Measurements from ENCODE around the gene CTPS2.

The CTPS2 gene

DNA sequence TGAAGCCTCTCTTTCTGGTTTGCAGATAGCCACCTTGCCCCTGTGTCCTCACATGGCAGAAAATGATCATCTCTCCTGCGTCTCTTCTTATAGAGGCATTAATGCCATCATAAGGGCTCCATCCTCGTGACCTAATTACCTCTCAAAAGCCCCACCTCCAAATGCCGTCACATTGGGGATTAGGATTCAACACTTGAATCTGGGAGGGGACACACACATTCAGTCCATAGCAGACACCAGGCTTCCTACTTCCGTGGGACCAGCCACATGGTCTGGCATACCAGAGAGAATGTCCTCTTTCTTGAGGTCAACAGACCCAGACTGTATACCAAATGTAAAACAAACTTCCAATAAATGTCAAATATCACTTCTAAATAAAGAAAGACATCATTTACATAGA is 144.8 kb downstream of the CTPS2 start:
- Histone ChIP-seq H3K27ac (ENCODE audit: low read length, poor library complexity, severe bottlenecking) (no peak overlapping the region), H3K4me1 (ENCODE audit: control insufficient read depth, insufficient read depth, low read depth, low read length) (no peaks in the 10 kb centered on the region), H2BK12ac (ENCODE audit: low read length in 2 of 2) (no peak overlapping the region), H3K79me1 (replicated peaks; ENCODE audit: low read length, poor library complexity, severe bottlenecking) (no peaks in the 10 kb centered on the region), H2AK5ac (ENCODE audit: low read length, severe bottlenecking) (no peak overlapping the region), H4K8ac (ENCODE audit: low read length) (no peak overlapping the region), H3K18ac (ENCODE audit: low read depth in 1 of 2, low read length in 2 of 2) (no peak overlapping the region), H3K36me3 (ENCODE audit: control insufficient read depth in 1 of 2, insufficient read depth in 2 of 2, low read depth in 1 of 2, low read length in 2 of 2) (no peaks in the 10 kb centered on the region), H3K4me3 (ENCODE audit: insufficient read depth in 1 of 2, low read depth in 1 of 2, low read length in 2 of 2) (no peak overlapping the region), H3K4ac (ENCODE audit: low read depth in 1 of 2, low read length in 2 of 2) (no peak overlapping the region), H3K9me3 (ENCODE audit: control insufficient read depth, low read length) (no peaks in the 10 kb centered on the region), H4K91ac (ENCODE audit: low read length) (no peak overlapping the region), H3K14ac (ENCODE audit: low read length in 2 of 2) (no peak overlapping the region), H3K27me3 (ENCODE audit: control insufficient read depth in 1 of 2, insufficient read depth in 1 of 2, low read length in 2 of 2) (peaks cover 0 to 10% of the 10 kb centered on the region in 2 experiments), H2BK120ac (ENCODE audit: low read depth, low read length) (no peak overlapping the region), H2BK5ac (ENCODE audit: low read depth, low read length, poor library complexity, severe bottlenecking) (no peak overlapping the region), H2BK15ac (ENCODE audit: low read depth, poor library complexity, severe bottlenecking) (no peak overlapping the region), H3K9ac (ENCODE audit: low read length) (no peak overlapping the region), H3K23ac (ENCODE audit: low read length in 2 of 2) (no peak overlapping the region), H2AFZ (ENCODE audit: low read depth, low read length) (no peak overlapping the region), H3K4me2 (ENCODE audit: low read length, poor library complexity, severe bottlenecking) (no peak overlapping the region)
- no peak for DNase-seq
- WGBS = 94% methylated on average over 4 of the region's 4 CpGs

GRCh38 chrX:16566571-16566970 is 145.9 kb downstream of the CTPS2 start:
- Histone ChIP-seq H3K4me2 (ENCODE audit: low read length, poor library complexity, severe bottlenecking) (no peak overlapping the region), H2AFZ (ENCODE audit: low read depth, low read length) (no peak overlapping the region), H4K8ac (ENCODE audit: low read length) (no peak overlapping the region), H3K4me3 (ENCODE audit: insufficient read depth in 1 of 2, low read depth in 1 of 2, low read length in 2 of 2) (no peak overlapping the region), H3K27me3 (ENCODE audit: control insufficient read depth in 1 of 2, insufficient read depth in 1 of 2, low read length in 2 of 2) (peaks cover 0 to 10% of the 10 kb centered on the region in 2 experiments), H3K27ac (ENCODE audit: low read length, poor library complexity, severe bottlenecking) (no peak overlapping the region), H3K18ac (ENCODE audit: low read depth in 1 of 2, low read length in 2 of 2) (no peak overlapping the region), H3K9ac (ENCODE audit: low read length) (no peak overlapping the region), H2BK12ac (ENCODE audit: low read length in 2 of 2) (no peak overlapping the region), H3K4ac (ENCODE audit: low read depth in 1 of 2, low read length in 2 of 2) (no peak overlapping the region), H3K23ac (ENCODE audit: low read length in 2 of 2) (no peak overlapping the region), H2BK5ac (ENCODE audit: low read depth, low read length, poor library complexity, severe bottlenecking) (no peak overlapping the region), H2AK5ac (ENCODE audit: low read length, severe bottlenecking) (no peak overlapping the region), H2BK120ac (ENCODE audit: low read depth, low read length) (no peak overlapping the region), H3K4me1 (ENCODE audit: control insufficient read depth, insufficient read depth, low read depth, low read length) (no peaks in the 10 kb centered on the region), H2BK15ac (ENCODE audit: low read depth, poor library complexity, severe bottlenecking) (no peak overlapping the region), H3K36me3 (ENCODE audit: control insufficient read depth in 1 of 2, insufficient read depth in 2 of 2, low read depth in 1 of 2, low read length in 2 of 2) (no peaks in the 10 kb centered on the region), H4K91ac (ENCODE audit: low read length) (no peak overlapping the region), H3K79me1 (replicated peaks; ENCODE audit: low read length, poor library complexity, severe bottlenecking) (no peaks in the 10 kb centered on the region), H3K9me3 (ENCODE audit: control insufficient read depth, low read length) (no peaks in the 10 kb centered on the region), H3K14ac (ENCODE audit: low read length in 2 of 2) (no peak overlapping the region)
- no peak for DNase-seq
- 100% methylated on average over 1 of the region's 3 CpGs for WGBS

DNA sequence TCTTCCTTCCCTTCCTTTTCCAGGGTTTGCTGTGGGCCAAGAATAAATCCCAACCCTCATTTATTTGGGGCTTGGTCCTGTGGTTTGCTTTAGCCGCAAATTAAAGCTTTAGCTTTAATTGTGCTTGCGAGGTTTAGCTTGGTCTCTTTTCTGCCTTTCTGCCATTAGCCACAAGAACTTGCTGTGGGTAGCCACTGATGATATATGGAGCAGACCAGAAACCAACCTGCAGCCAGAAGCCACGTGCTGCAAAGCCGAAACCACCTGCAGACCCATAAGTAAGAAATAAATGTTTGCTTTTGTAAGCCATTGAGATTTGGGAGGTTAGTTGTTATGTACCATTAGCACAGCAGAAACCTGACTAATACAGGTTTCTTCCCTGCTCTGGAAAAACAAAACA is 152.3 kb downstream of the CTPS2 start:
- no peaks in the 10 kb centered on the region for H3K9me3 ChIP-seq (ENCODE audit: control insufficient read depth, low read length)
- H3K14ac ChIP-seq (ENCODE audit: low read length in 2 of 2) = no peak overlapping the region
- H3K27ac ChIP-seq (ENCODE audit: low read length, poor library complexity, severe bottlenecking) = no peak overlapping the region
- no peak overlapping the region for H4K8ac ChIP-seq (ENCODE audit: low read length)
- H3K18ac ChIP-seq (ENCODE audit: low read depth in 1 of 2, low read length in 2 of 2) = no peak overlapping the region
- H3K79me1 ChIP-seq (replicated peaks; ENCODE audit: low read length, poor library complexity, severe bottlenecking) = no peaks in the 10 kb centered on the region
- H2AFZ ChIP-seq (ENCODE audit: low read depth, low read length) = no peak overlapping the region
- no peaks in the 10 kb centered on the region for H3K27me3 ChIP-seq (ENCODE audit: control insufficient read depth in 1 of 2, insufficient read depth in 1 of 2, low read length in 2 of 2)
- H3K4me1 ChIP-seq (ENCODE audit: control insufficient read depth, insufficient read depth, low read depth, low read length) = no peaks in the 10 kb centered on the region
- no peak overlapping the region for H3K4me2 ChIP-seq (ENCODE audit: low read length, poor library complexity, severe bottlenecking)
- no peak overlapping the region for H2BK12ac ChIP-seq (ENCODE audit: low read length in 2 of 2)
- H2BK120ac ChIP-seq (ENCODE audit: low read depth, low read length) = no peak overlapping the region
- no peak overlapping the region for H2BK5ac ChIP-seq (ENCODE audit: low read depth, low read length, poor library complexity, severe bottlenecking)
- no peak overlapping the region for H3K9ac ChIP-seq (ENCODE audit: low read length)
- H3K4me3 ChIP-seq (ENCODE audit: insufficient read depth in 1 of 2, low read depth in 1 of 2, low read length in 2 of 2) = no peak overlapping the region
- H2AK5ac ChIP-seq (ENCODE audit: low read length, severe bottlenecking) = no peak overlapping the region
- H3K36me3 ChIP-seq (ENCODE audit: control insufficient read depth in 1 of 2, insufficient read depth in 2 of 2, low read depth in 1 of 2, low read length in 2 of 2) = no peaks in the 10 kb centered on the region
- H4K91ac ChIP-seq (ENCODE audit: low read length) = no peak overlapping the region
- H3K23ac ChIP-seq (ENCODE audit: low read length in 2 of 2) = no peak overlapping the region
- no peak for DNase-seq
- H3K4ac ChIP-seq (ENCODE audit: low read depth in 1 of 2, low read length in 2 of 2) = no peak overlapping the region
- no peak overlapping the region for H2BK15ac ChIP-seq (ENCODE audit: low read depth, poor library complexity, severe bottlenecking)
- 100% methylated on average over 2 of the region's 4 CpGs for WGBS

DNA sequence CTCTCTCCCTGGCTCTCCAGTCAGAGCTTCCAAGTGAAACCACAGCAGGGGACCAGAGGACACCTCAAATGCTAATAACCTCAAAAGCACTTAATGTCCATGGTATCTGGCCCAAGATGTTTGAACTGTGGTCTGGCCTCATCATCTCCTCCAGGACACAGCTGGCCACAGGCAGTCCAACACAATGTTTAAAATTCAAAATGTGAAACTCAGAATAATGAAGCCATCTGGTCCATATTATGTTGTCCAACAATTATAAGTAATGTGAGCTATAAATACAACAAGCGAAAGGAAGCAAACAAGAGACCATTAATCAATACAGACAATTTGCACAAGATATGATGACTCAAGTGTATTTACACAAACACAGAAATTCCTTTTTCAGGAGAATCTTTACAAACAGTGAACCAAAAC is 153.3 kb downstream of the CTPS2 start:
- H2AK5ac ChIP-seq (ENCODE audit: low read length, severe bottlenecking) = no peak overlapping the region

More for the DNA sequence above, 153.3 kb downstream of the CTPS2 start:
- Histone ChIP-seq H3K4ac (ENCODE audit: low read depth in 1 of 2, low read length in 2 of 2) (no peak overlapping the region), H3K9me3 (ENCODE audit: control insufficient read depth, low read length) (no peaks in the 10 kb centered on the region), H3K79me1 (replicated peaks; ENCODE audit: low read length, poor library complexity, severe bottlenecking) (no peaks in the 10 kb centered on the region), H3K36me3 (ENCODE audit: control insufficient read depth in 1 of 2, insufficient read depth in 2 of 2, low read depth in 1 of 2, low read length in 2 of 2) (no peaks in the 10 kb centered on the region), H2AFZ (ENCODE audit: low read depth, low read length) (no peak overlapping the region), H2BK5ac (ENCODE audit: low read depth, low read length, poor library complexity, severe bottlenecking) (no peak overlapping the region), H2BK12ac (ENCODE audit: low read length in 2 of 2) (no peak overlapping the region), H2BK120ac (ENCODE audit: low read depth, low read length) (no peak overlapping the region), H3K14ac (ENCODE audit: low read length in 2 of 2) (no peak overlapping the region), H4K8ac (ENCODE audit: low read length) (no peak overlapping the region), H3K4me2 (ENCODE audit: low read length, poor library complexity, severe bottlenecking) (no peak overlapping the region), H3K9ac (ENCODE audit: low read length) (no peak overlapping the region), H2BK15ac (ENCODE audit: low read depth, poor library complexity, severe bottlenecking) (no peak overlapping the region), H3K27me3 (ENCODE audit: control insufficient read depth in 1 of 2, insufficient read depth in 1 of 2, low read length in 2 of 2) (no peaks in the 10 kb centered on the region), H3K23ac (ENCODE audit: low read length in 2 of 2) (no peak overlapping the region), H4K91ac (ENCODE audit: low read length) (no peak overlapping the region), H3K18ac (ENCODE audit: low read depth in 1 of 2, low read length in 2 of 2) (no peak overlapping the region), H3K27ac (ENCODE audit: low read length, poor library complexity, severe bottlenecking) (no peak overlapping the region), H3K4me3 (ENCODE audit: insufficient read depth in 1 of 2, low read depth in 1 of 2, low read length in 2 of 2) (no peak overlapping the region), H3K4me1 (ENCODE audit: control insufficient read depth, insufficient read depth, low read depth, low read length) (no peaks in the 10 kb centered on the region)
- WGBS = 17% methylated on average over 1 of the region's 1 CpG
- peak; percentile 54 for DNase-seq
